HG03558 (cell line): ENCODE results near the gene RTL1.

Experiments used
- ATAC-seq: cut with Tn5 transposase; IDR thresholded peaks from one replicate; pipeline ENCODE4 v1.9.1; 2021; ENCODE audit warnings: moderate number of reproducible peaks; ENCODE audit not compliant: unreplicated experiment; ENCODE audit errors: extremely low read depth

The RTL1 gene

DNA sequence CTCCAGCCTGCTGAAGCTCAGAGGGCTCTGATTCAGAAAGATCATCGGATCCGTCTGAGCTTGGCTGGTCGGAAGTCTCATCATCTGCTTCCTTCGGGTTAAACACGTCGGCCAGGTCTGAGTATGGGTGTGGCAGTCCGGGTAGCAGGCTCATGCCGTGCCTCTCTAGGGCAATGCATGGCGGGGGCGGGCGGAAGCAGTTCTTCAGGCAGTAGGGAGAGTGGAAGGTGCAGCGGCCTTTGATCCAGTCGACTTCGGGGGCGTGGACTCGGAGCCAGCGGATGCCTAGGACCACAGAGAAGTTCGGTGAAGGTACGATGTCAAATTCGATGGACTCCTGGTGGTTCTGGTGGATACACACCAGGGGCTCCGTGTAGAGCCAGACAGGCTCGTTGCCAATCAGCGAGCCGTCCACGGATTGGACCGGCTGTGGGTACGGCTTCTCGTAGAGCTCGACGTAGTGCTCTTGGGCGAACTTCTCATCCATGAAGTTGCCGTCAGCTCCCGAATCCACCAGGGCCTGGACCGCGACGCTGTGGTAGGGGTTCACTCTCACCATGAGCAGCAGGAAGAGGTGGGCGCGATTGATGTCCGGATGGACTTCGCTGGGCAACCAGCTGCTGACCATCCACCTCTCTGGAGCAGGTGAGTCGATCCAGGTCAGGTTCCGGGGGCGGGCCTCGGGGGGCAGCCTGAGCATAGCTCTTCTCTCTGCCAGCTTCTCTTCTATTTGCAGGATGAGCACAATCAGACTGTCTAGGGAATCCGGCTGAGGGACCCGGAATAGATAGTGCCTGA, 20.3 kb downstream of the RTL1 start:
- no peak for ATAC-seq

GRCh38 chr14:100882026-100882967, 21.2 kb downstream of the RTL1 start:
- no peak for ATAC-seq

DNA sequence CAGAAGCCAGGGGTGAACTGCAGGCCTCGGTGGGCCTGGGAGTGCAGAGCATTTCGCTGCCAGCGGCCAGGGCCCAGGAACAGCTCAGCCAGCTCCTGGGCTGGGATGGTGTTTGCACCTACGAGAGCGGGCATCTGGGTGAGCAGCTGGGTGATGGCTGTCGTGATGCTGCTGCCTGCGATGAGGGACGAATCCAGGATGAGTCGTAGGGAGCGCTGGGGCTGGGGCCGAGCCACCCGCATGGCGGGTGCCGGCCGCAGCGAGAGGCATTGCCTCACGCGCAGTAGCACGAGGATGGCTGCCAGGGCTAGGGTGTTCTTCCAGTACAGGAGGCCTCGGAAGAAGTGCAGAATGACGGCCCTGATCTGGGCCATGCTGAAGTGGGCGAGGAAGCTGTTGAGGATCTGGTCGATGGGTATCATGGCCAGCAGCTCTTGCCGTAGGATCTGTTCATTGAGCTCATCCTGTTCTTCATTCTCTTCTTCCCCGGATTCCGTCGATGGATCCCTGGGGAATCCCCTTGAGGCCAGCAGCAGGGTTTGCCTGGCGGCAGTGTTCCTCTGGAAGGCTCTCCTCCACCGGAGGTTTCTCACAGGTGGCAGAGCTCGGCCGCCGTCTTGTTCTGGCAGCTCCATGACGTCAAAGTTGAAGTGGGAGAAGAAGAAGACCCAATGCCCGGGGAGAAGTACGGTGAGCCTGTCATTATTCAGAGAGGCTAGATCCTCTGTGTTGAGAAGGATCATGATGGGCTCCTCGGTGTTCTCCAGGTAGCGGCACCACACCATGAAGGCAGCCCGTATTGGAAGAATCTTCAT, 22.1 kb downstream of the RTL1 start:
- ATAC-seq = no peak

DNA sequence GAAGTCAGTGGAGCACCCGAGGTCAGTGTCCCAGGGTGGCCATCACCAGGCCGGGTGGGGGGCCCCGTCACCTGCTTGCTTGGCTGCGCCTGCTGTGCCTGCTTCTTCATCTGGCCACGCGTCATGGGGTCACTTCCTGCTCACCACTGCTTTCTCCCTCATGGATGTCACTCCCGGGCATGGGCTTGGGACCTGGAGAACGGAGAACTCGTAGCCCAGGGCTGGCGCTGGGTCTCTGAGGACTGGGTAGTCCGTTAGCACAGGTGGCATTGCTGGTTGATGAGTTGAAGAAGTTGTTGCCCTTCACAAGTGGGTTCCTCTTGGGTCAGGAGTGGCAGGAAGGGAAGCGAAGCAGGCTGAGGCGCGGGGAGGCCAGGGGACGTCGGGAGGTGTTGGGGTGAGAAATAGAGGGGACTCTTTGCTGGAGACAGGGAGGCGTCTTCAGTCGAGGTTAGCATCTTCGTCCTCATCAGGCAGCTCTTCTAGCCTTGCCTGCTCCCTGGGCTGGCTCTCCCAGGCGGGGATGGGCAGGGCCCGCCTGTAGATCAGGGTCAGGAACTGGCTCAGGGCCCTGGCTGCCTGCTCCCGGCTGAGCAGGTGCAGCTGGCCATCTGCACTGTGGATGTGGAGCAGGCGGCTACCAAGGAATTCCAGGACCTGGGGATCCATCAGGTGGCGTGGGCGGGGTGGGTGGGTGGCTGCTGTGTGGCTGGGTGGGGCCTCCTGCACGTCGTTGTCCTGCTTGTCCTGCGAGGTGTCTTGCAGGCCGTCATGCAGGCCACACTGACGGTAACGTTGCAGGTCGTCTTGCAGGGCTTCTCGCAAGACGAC, 23.0 kb downstream of the RTL1 start:
- no peak for ATAC-seq

DNA sequence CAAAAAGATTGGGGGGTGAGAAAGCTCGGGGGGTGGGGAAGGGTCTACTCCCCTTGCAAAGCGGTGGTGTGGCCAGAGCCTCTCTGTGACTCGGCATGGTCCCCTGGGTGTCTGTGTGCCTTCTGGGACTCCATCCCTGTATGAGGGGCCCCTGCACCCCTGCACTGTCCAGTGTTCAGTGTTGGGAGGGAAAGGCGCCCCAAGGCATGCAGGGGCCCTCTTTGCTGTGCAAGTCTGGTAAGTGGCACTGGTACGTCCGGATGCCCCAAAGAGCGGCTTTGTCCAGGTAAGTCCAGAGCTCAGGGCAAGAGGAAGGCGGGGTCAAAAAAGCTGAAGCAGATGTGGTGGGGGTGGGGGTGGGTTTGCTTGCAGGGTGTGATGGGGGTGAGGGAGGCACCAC, 23.7 kb downstream of the RTL1 start:
- no peak for ATAC-seq

GRCh38 chr14:100879194-100879593, 24.3 kb downstream of the RTL1 start:
- ATAC-seq = no peak

GRCh38 chr14:100878271-100879146, 25.0 kb downstream of the RTL1 start:
- ATAC-seq = no peak

- ATAC-seq = no peak
Observed at GRCh38 chr14:100875861-100876590, 27.5 kb downstream of the RTL1 start.

DNA sequence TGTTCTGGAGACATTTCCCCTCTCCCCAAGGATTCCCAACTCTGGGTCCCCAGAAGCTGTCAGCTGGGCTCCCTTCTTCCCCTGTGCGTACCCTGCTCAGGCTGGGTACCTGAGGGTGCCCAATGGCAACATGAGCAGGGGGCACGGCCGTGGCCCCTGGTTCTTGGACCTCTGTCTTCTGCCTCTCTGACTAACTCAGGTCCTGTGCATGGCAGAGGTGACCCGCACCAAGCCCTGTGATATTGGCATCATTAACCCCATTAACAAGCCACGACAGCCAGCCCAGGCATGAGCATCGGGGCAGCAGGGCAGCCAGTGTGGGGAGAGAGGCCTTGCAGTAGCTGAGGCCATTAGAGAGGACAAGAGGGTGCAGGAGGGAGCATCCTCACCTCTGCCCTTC, 28.4 kb downstream of the RTL1 start:
- no peak for ATAC-seq

GRCh38 chr14:100874411-100875091, 29.0 kb downstream of the RTL1 start:
- no peak for ATAC-seq

GRCh38 chr14:100874051-100874410, 29.5 kb downstream of the RTL1 start:
- ATAC-seq = no peak

GRCh38 chr14:100873096-100873482, 30.4 kb downstream of the RTL1 start:
- no peak for ATAC-seq

DNA sequence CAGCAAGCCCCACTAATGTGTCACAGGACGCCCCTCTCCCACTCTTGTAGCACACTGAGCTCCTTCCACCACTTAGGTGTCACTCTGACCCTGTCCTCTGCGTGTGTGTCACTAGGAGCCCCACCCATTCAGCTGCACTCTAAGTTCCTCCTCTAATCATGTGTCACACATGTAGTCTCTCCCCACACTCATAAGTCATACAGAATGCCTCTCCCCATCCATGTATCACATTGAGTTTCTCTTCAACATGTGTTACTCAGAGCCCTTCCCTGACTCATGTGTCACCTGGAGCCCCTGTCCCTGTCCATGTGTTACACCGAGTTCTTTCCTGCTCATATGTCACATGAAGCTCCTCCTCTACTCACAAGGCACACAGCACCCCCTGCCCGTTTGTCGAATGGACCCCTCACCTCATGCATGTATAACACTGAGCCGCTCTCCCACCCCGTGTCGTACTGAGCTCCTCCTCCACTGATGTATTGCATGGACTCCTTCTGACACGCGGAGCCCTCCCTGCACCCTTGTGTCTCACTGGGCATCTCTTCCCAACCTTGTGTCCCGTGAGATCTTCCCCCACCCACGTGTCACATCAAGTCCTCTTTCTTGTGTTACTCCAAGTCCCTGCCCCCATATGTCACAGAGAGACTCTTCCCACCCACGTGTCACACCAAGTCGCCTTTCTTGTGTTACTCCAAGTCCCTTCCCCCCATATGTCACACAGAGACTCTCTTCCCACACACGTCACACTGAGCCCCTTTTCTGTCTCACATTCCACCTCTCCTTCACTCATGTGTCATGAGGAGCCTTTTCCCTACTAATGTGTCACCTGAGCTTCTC, 31.0 kb downstream of the RTL1 start:
- ATAC-seq = no peak

- ATAC-seq = no peak
Observed at GRCh38 chr14:100871234-100872186, 32.0 kb downstream of the RTL1 start.

GRCh38 chr14:100868621-100869370, 34.7 kb downstream of the RTL1 start:
- ATAC-seq = no peak
